ENCODE results near the gene RPS18. TPM values are rescaled to one million over a fixed set of nuclear protein-coding genes. Genes with fewer than 3 reads are reported as not detected.

RPS18 gene
- total and polyA plus RNA-seq, 2 of the 13 experiments (the other 11 are each of a cell fraction or from before 2014, with no cell fraction given): 3,896 to 5,806 TPM

DNA sequence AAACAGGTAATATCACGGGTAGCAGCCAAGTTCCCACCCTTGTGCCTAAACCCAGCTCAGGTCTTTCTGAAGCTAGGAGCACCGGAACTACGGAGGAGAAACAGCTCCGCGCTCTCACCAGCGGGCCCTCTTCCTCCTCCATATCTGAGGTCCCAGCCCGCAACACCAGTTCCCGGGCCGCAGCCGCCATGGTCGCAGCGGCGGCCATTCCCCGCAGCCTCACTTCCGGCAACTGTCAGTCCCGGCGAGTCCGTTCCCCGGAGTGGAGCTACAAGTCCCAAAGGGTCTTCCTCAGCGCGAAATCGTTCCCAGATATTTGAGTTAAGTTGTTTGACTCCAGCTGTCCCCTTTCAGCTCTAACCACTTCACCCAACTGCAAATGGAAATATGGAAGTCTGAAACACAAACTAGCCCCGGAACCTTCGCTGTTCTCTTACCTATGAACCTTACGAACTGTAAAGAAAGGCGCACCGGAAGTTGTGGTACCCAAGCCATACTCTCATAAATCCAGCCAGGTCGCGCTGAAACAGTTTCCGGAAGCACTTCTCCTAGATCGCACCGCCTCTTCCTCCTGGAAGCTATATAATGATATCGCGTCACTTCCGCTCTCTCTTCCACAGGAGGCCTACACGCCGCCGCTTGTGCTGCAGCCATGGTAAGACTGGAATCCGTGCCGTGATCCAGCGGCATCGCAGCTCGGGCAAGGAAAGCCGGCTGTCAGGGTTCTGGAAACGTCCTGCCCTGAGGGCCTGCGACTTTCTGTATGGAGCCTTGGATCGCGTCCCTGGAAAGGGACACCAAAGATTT, at the start of gene RPS18, which contains the start of gene VPS52 (continued):
- no peak for TF ChIP-seq SNRNP70 (IDR thresholded peaks at IDR 0.05; ENCODE audit: low read depth, low read length)
- TF ChIP-seq PAX8 (CRISPR knock-in tag; IDR thresholded peaks at IDR 0.05; ENCODE audit: borderline replicate concordance): peak; percentile 87; the same call in 1 of the 2 replicates
- no peak for TF ChIP-seq SMC3 (IDR thresholded peaks at IDR 0.05; ENCODE audit: low read length)
- TF ChIP-seq BRD4 (CRISPR knock-in tag; IDR thresholded peaks at IDR 0.05): peak; percentile 100
- peak; percentile 95 for TF ChIP-seq ZNF33B (CRISPR knock-in tag; IDR thresholded peaks at IDR 0.05)
- 0 out of 2 replicates have a peak, but pooled peaks have one; percentile 13 for TF ChIP-seq ZNF292 (CRISPR knock-in tag; IDR thresholded peaks at IDR 0.05; ENCODE audit: borderline replicate concordance, low read depth)
- TF ChIP-seq ZNF337 (CRISPR knock-in tag; IDR thresholded peaks at IDR 0.05; ENCODE audit: borderline replicate concordance, low read depth): peak; percentile 83; the same call in 1 of the 2 replicates
- peak; percentile 81; the same call in 1 of the 2 replicates for TF ChIP-seq HOXD1 (CRISPR knock-in tag; IDR thresholded peaks at IDR 0.05)
- TF ChIP-seq HIVEP1 (CRISPR knock-in tag; IDR thresholded peaks at IDR 0.05): no peak; the same call in none of the 2 replicates
- TF ChIP-seq, protein P1, sequence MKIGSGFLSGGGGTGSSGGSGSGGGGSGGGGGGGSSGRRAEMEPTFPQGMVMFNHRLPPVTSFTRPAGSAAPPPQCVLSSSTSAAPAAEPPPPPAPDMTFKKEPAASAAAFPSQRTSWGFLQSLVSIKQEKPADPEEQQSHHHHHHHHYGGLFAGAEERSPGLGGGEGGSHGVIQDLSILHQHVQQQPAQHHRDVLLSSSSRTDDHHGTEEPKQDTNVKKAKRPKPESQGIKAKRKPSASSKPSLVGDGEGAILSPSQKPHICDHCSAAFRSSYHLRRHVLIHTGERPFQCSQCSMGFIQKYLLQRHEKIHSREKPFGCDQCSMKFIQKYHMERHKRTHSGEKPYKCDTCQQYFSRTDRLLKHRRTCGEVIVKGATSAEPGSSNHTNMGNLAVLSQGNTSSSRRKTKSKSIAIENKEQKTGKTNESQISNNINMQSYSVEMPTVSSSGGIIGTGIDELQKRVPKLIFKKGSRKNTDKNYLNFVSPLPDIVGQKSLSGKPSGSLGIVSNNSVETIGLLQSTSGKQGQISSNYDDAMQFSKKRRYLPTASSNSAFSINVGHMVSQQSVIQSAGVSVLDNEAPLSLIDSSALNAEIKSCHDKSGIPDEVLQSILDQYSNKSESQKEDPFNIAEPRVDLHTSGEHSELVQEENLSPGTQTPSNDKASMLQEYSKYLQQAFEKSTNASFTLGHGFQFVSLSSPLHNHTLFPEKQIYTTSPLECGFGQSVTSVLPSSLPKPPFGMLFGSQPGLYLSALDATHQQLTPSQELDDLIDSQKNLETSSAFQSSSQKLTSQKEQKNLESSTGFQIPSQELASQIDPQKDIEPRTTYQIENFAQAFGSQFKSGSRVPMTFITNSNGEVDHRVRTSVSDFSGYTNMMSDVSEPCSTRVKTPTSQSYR (CRISPR knock-in tag; IDR thresholded peaks at IDR 0.05; ENCODE audit: borderline replicate concordance): no peak; the same call in 1 of the 2 replicates
- TF ChIP-seq RXRB (CRISPR knock-in tag; IDR thresholded peaks at IDR 0.05; ENCODE audit: borderline replicate concordance): peak; percentile 82
- TF ChIP-seq GATAD1 (CRISPR knock-in tag; IDR thresholded peaks at IDR 0.05): peak; percentile 98
- TF ChIP-seq HMG20A (CRISPR knock-in tag; IDR thresholded peaks at IDR 0.05; ENCODE audit: borderline replicate concordance): no peak
- TF ChIP-seq DMAP1 (CRISPR knock-in tag; IDR thresholded peaks at IDR 0.05): peak; percentile 99
- TF ChIP-seq ZNF660 (CRISPR knock-in tag; IDR thresholded peaks at IDR 0.05; ENCODE audit: borderline replicate concordance, low read depth): 0 out of 2 replicates have a peak, but pooled peaks have one; percentile 5
- TF ChIP-seq, protein P2, sequence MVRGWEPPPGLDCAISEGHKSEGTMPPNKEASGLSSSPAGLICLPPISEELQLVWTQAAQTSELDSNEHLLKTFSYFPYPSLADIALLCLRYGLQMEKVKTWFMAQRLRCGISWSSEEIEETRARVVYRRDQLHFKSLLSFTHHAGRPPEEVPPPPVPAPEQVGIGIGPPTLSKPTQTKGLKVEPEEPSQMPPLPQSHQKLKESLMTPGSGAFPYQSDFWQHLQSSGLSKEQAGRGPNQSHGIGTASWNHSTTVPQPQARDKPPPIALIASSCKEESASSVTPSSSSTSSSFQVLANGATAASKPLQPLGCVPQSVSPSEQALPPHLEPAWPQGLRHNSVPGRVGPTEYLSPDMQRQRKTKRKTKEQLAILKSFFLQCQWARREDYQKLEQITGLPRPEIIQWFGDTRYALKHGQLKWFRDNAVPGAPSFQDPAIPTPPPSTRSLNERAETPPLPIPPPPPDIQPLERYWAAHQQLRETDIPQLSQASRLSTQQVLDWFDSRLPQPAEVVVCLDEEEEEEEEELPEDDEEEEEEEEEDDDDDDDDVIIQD (CRISPR knock-in tag; IDR thresholded peaks at IDR 0.05; ENCODE audit: low read depth): 0 out of 2 replicates have a peak, but pooled peaks have one; percentile 37
- TF ChIP-seq ESRRA (CRISPR knock-in tag; IDR thresholded peaks at IDR 0.05; ENCODE audit: low read depth): peak; percentile 69; the same call in 1 of the 2 replicates
- no peak for TF ChIP-seq SRSF9 (IDR thresholded peaks at IDR 0.05; ENCODE audit: borderline replicate concordance, insufficient read depth, low read depth, low read length, poor library complexity, severe bottlenecking)
- peak; percentile 86 for TF ChIP-seq ATAD3A (CRISPR knock-in tag; IDR thresholded peaks at IDR 0.05)
- TF ChIP-seq TSC22D2 (CRISPR knock-in tag; IDR thresholded peaks at IDR 0.05; ENCODE audit: borderline replicate concordance): peak; percentile 89

Data from HepG2 (cell line).